Right lobe of liver (tissue), 6 donors: Measurements from ENCODE around the gene TK2. TPM values are rescaled to one million over a fixed set of nuclear protein-coding genes. Genes with fewer than 3 reads are reported as not detected.
"Not testable (repeated sequence)": the region's sequence is repeated elsewhere in the genome, so short reads cannot be mapped to it uniquely, and the experiment has no call there.

Experiments used
- ATAC-seq, 4 donors: fragments of 200-7000 bp; cut with Tn5 transposase; one replicate each; pipeline ENCODE4 v1.9.1; 2020; ENCODE audit warnings: mild to moderate bottlenecking in 4 of 4, moderate library complexity in 4 of 4
- DNase-seq, 3 donors: peaks; one replicate each; pipeline ENCODE4 v3.0.0-alpha.2; 2020
- H3K27ac ChIP-seq, 3 donors: fragments of 200-600 bp; one replicate each; pipeline ENCODE4 v1.8.0; 2022
- H3K27me3 ChIP-seq, 2 donors: fragments of 200-600 bp; one replicate each; pipeline ENCODE4 v1.8.0; 2022
- H3K36me3 ChIP-seq, 4 donors: fragments of 200-600 bp; sonication (generic) in 1 of 4; one replicate each; pipeline versions ENCODE4 v1.5.1 to v1.8.0; 2017 to 2022; ENCODE audit warnings: control low read depth in 1 of 4
- H3K4me1 ChIP-seq, 4 donors: fragments of 200-600 bp; sonication (generic) in 1 of 4; one replicate each; pipeline versions ENCODE4 v1.5.1 to v1.8.0; 2017 to 2022; ENCODE audit warnings: control low read depth in 1 of 4
- H3K4me3 ChIP-seq, 3 donors: fragments of 200-600 bp; one replicate each; pipeline ENCODE4 v1.8.0; 2022
- H3K9me3 ChIP-seq, 4 donors: fragments of 200-600 bp; sonication (generic) in 1 of 4; one replicate each; pipeline versions ENCODE4 v1.5.1 to v1.8.0; 2017 to 2022; ENCODE audit warnings: control low read depth in 1 of 4
- CTCF ChIP-seq, 4 donors: fragments of 200-600 bp in 3 of 4; fragments of 450-650 bp in 1 of 4; IDR thresholded peaks; one replicate each; pipeline versions ENCODE4 v1.5.1 to v1.8.0; 2016 to 2022; ENCODE audit warnings: antibody characterized with exemption in 4 of 4, mild to moderate bottlenecking in 2 of 4
- POLR2A ChIP-seq: fragments of 450-650 bp; IDR thresholded peaks from one replicate; pipeline ENCODE4 v1.6.1; 2017; ENCODE audit warnings: antibody characterized with exemption, mild to moderate bottlenecking
- WGBS: methylation state at CpG from one replicate; pipeline ENCODE4 v1.1.6; 2018; ENCODE audit warnings: low coverage, low lambda C conversion rate; ENCODE audit not compliant: insufficient coverage; ENCODE audit errors: missing lambda C conversion rate; 5-methylcytosine and 5-hydroxymethylcytosine counted together
- intact Hi-C, 2 donors: fragments of 100-400 bp; cut with DNase I; formaldehyde crosslinking; loops; one replicate each; pipeline versions ENCODE4 v1.11.2 to v1.14.1; 2022
- total RNA-seq, 6 experiments: library from RNA; depleted of rRNA in 2 of 6; stranded (reverse); fragments of >200 nt in 2 of 6; fragmentation: NEBNext Ultra II Directional in 3 of 6; extraction: Animal tissue kit (Norgen Biotek cat#: 25700) in 3 of 6; gene quantifications; one replicate each; pipeline versions ENCODE4 v1.1.0 to v1.2.4, GENCODE V29; 2016 to 2023
- donor health status: DM: no; HTN: yes; CAD: no.
- donor health status: DM: no; HTN: no; CAD: no.
- donor health status: DM: no; HTN: no; CAD: no.
- donor health status: DM: no; HTN: yes; CAD: no.
- donor health status: DM: no; HTN: yes; CAD: no.

The TK2 gene
- total RNA-seq, 6 experiments from 2014 or later = 25.8 to 41.7 (median 33.6) TPM

- no peak overlapping the region for H3K27ac ChIP-seq
- H3K4me1 ChIP-seq = no peaks in the 10 kb centered on the region
- H3K36me3 ChIP-seq = no peaks in the 10 kb centered on the region
- H3K4me3 ChIP-seq = no peak overlapping the region
- whole genome bisulfite sequencing = 83% methylated on average over 3 of the region's 6 CpGs
- DNase-seq = no peak
- no peak for TF ChIP-seq POLR2A
- TF ChIP-seq CTCF (IDR thresholded peaks at IDR 0.05) = no peak
- no peak for ATAC-seq
- no peaks in the 10 kb centered on the region for H3K9me3 ChIP-seq
- H3K27me3 ChIP-seq = no peaks in the 10 kb centered on the region
- intact Hi-C loops = loop anchor here in 1 of 2 donors (10.0 kb wide), 1 partner anchor 135 kb away; the partner anchor contains the start of gene CMTM3
These were observed 79.9 kb downstream of the TK2 start for GRCh38 chr16:66469947-66470546.

- intact Hi-C loops = no loop called here
- TF ChIP-seq POLR2A (no peak), CTCF (IDR thresholded peaks at IDR 0.05) (no peak)
- no peaks in the 10 kb centered on the region for H3K36me3 ChIP-seq
- H3K27ac ChIP-seq = no peak overlapping the region
- no peaks in the 10 kb centered on the region for H3K4me1 ChIP-seq
- no peaks in the 10 kb centered on the region for H3K27me3 ChIP-seq
- no peak overlapping the region for H3K4me3 ChIP-seq
- WGBS = 91% methylated on average over 13 of the region's 26 CpGs
- ATAC-seq (no peak), DNase-seq (no peak)
- no peaks in the 10 kb centered on the region for H3K9me3 ChIP-seq
These were observed 80.5 kb downstream of the TK2 start for GRCh38 chr16:66469291-66469946.

GRCh38 chr16:66468321-66468965 lies 81.5 kb downstream of the TK2 start:
- TF ChIP-seq CTCF (IDR thresholded peaks at IDR 0.05) (no peak), POLR2A (no peak)
- 50% methylated on average over 1 of the region's 11 CpGs for WGBS
- no peak for DNase-seq

GRCh38 chr16:66467611-66468010 lies 82.3 kb downstream of the TK2 start:
- no peak for ATAC-seq
- Histone ChIP-seq H3K4me3 (no peak overlapping the region), H3K27me3 (no peaks in the 10 kb centered on the region), H3K27ac (no peak overlapping the region), H3K4me1 (no peaks in the 10 kb centered on the region), H3K36me3 (no peaks in the 10 kb centered on the region), H3K9me3 (no peaks in the 10 kb centered on the region)
- TF ChIP-seq POLR2A (no peak), CTCF (IDR thresholded peaks at IDR 0.05) (no peak)
- WGBS = 86% methylated on average over 5 of the region's 5 CpGs
- no peak for DNase-seq
- intact Hi-C loops = no loop called here

More at GRCh38 chr16:66468321-66468965, 81.5 kb downstream of the TK2 start:
- H3K36me3 ChIP-seq = no peaks in the 10 kb centered on the region
- H3K4me1 ChIP-seq = no peaks in the 10 kb centered on the region
- no peaks in the 10 kb centered on the region for H3K27me3 ChIP-seq
- intact Hi-C loops = no loop called here
- H3K9me3 ChIP-seq = no peaks in the 10 kb centered on the region
- no peak overlapping the region for H3K27ac ChIP-seq
- H3K4me3 ChIP-seq = no peak overlapping the region
- ATAC-seq = no peak

- intact Hi-C loops, DNase-seq, H3K4me3 ChIP-seq, H3K36me3 ChIP-seq, H3K27me3 ChIP-seq, H3K9me3 ChIP-seq, H3K27ac ChIP-seq, H3K4me1 ChIP-seq, ATAC-seq: not testable (repeated sequence)
- WGBS = 90% methylated on average over 6 of the region's 6 CpGs
These were observed 83.3 kb downstream of the TK2 start for GRCh38 chr16:66466636-66467035.

GRCh38 chr16:66465946-66466345 lies 84.0 kb downstream of the TK2 start:
- H3K27ac ChIP-seq, H3K27me3 ChIP-seq, ATAC-seq, DNase-seq, H3K36me3 ChIP-seq, H3K4me3 ChIP-seq, H3K9me3 ChIP-seq, H3K4me1 ChIP-seq, intact Hi-C loops: not testable (repeated sequence)
- 86% methylated on average over 6 of the region's 6 CpGs for WGBS
